ENCODE results near the gene NUP188. TPM values are rescaled to one million over a fixed set of nuclear protein-coding genes. Genes with fewer than 3 reads are reported as not detected.

Gene NUP188
- total and polyA plus RNA-seq, 10 of the 15 experiments (the other 5 are each of a cell fraction or from before 2014, with no cell fraction given): 1.4 to 73.7 (median 48.9) TPM

- H3K79me2 ChIP-seq (ENCODE audit: control insufficient read depth, insufficient read depth, low read length): no peaks in the 10 kb centered on the region
- 0 out of 2 replicates have a peak overlapping the region, but pooled peaks have one; percentile 13 for H3K4me2 ChIP-seq (ENCODE audit: control insufficient read depth, insufficient read depth)
- DNase-seq (ENCODE audit: low read depth, low spot score) (no peak), ATAC-seq (no peak), FAIRE-seq (no peak)
- no peaks in the 10 kb centered on the region; a peak in 3 of 4 replicates for H3K36me3 ChIP-seq (ENCODE audit: control insufficient read depth in 2 of 2, insufficient read depth in 2 of 2, low read length in 1 of 2)
- CTCF ChIA-PET: interaction anchor here (8.0 kb wide), 1 partner anchor 56 kb away, joined by 158 read pairs; no protein-coding TSS in a partner anchor
- H3K27ac ChIP-seq (ENCODE audit: control insufficient read depth, insufficient read depth): no peak overlapping the region
- in situ Hi-C loops (cut with MboI): no loop called here
- no peak overlapping the region for H3K9ac ChIP-seq (ENCODE audit: control insufficient read depth, insufficient read depth, low read length)
- RAD21 ChIA-PET (ENCODE audit: unreplicated experiment): no interaction called here
- TF ChIP-seq, protein P1, sequence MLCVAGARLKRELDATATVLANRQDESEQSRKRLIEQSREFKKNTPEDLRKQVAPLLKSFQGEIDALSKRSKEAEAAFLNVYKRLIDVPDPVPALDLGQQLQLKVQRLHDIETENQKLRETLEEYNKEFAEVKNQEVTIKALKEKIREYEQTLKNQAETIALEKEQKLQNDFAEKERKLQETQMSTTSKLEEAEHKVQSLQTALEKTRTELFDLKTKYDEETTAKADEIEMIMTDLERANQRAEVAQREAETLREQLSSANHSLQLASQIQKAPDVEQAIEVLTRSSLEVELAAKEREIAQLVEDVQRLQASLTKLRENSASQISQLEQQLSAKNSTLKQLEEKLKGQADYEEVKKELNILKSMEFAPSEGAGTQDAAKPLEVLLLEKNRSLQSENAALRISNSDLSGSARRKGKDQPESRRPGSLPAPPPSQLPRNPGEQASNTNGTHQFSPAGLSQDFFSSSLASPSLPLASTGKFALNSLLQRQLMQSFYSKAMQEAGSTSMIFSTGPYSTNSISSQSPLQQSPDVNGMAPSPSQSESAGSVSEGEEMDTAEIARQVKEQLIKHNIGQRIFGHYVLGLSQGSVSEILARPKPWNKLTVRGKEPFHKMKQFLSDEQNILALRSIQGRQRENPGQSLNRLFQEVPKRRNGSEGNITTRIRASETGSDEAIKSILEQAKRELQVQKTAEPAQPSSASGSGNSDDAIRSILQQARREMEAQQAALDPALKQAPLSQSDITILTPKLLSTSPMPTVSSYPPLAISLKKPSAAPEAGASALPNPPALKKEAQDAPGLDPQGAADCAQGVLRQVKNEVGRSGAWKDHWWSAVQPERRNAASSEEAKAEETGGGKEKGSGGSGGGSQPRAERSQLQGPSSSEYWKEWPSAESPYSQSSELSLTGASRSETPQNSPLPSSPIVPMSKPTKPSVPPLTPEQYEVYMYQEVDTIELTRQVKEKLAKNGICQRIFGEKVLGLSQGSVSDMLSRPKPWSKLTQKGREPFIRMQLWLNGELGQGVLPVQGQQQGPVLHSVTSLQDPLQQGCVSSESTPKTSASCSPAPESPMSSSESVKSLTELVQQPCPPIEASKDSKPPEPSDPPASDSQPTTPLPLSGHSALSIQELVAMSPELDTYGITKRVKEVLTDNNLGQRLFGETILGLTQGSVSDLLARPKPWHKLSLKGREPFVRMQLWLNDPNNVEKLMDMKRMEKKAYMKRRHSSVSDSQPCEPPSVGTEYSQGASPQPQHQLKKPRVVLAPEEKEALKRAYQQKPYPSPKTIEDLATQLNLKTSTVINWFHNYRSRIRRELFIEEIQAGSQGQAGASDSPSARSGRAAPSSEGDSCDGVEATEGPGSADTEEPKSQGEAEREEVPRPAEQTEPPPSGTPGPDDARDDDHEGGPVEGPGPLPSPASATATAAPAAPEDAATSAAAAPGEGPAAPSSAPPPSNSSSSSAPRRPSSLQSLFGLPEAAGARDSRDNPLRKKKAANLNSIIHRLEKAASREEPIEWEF (IDR thresholded peaks at IDR 0.05; ENCODE audit: insufficient replicate concordance, low read depth, low read length): no peak
- POLR2A ChIA-PET: no interaction called here
- intact Hi-C loops (cut with micrococcal nuclease; ENCODE audit: unreplicated experiment): no loop called here
- SMC1A ChIA-PET (ENCODE audit: uncharacterized antibody, unreplicated experiment): interaction anchor here (0.7 kb wide), 1 partner anchor 111 kb away, joined by 3 read pairs; no protein-coding TSS in a partner anchor
- no peak overlapping the region for H3K4me3 ChIP-seq
- no peaks in the 10 kb centered on the region for H3K4me1 ChIP-seq (ENCODE audit: control insufficient read depth, insufficient read depth, low read length)
- no TSS peak for BruUV-seq (replicated peaks)
- H2AFZ ChIP-seq (ENCODE audit: control insufficient read depth, low read depth, low read length): no peak overlapping the region
- H3K27me3 ChIP-seq (replicated peaks in 1 of 2; ENCODE audit: control insufficient read depth in 2 of 2, insufficient read depth in 2 of 2, low read length in 1 of 2): no peaks in the 10 kb centered on the region
- no peaks in the 10 kb centered on the region for H3K9me3 ChIP-seq (replicated peaks; ENCODE audit: control insufficient read depth, insufficient read depth, low read length)
- H4K20me1 ChIP-seq (ENCODE audit: control insufficient read depth, insufficient read depth): no peaks in the 10 kb centered on the region
- 37% methylated on average over 23 of the region's 32 CpGs for WGBS (ENCODE audit: insufficient coverage, insufficient replicate concordance, low lambda C conversion rate, missing lambda C conversion rate)
Measured at GRCh38 chr9:128921881-128922763, 25.4 kb upstream of the NUP188 start.

Data from GM12878 (cell line).